ENCODE data around the gene KDM8.

GRCh38 chr16:27254262-27254811 lies 51.0 kb downstream of the KDM8 start:
- TF ChIP-seq CTCF (IDR thresholded peaks at IDR 0.05; ENCODE audit: insufficient read depth, low read length, poor library complexity, severe bottlenecking), result no peak
- no peak for TF ChIP-seq EZH2phosphoT487 (conservative IDR thresholded peaks at IDR 0.05; ENCODE audit: low read length)
